HG03135 (cell line): ENCODE data around the gene NAPSA.

ENCODE experiments used
- ATAC-seq: cut with Tn5 transposase; IDR thresholded peaks from one replicate; pipeline ENCODE4 v1.9.1; 2021; ENCODE audit warnings: mild to moderate bottlenecking, moderate library complexity; ENCODE audit not compliant: unreplicated experiment

The NAPSA gene

DNA sequence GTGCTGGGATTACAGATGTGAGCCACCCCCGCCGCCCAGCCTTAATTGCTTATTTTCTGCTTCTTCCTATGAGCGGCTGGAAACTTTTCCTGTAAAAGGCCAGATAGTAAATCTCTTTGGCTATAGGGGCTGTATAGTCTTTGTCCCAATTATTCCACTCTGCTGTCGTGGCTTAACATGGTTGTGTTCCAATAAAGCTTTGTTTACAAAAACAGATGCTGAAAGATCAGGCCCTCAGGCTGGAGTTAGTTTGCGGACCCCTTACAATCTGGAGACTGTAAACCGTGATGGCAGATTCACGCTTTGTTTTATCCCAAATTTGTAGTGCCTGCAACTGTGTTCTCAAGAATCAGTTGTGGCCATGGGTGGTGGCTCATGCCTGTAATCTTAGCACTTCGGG, 47.0 kb downstream of the NAPSA start:
- ATAC-seq: no peak

- no peak for ATAC-seq
Observed at GRCh38 chr19:50317115-50317514, 48.3 kb downstream of the NAPSA start.

- ATAC-seq: no peak
Observed at GRCh38 chr19:50315773-50316448, 49.5 kb downstream of the NAPSA start.

- no peak for ATAC-seq
Observed at GRCh38 chr19:50314724-50315708, 50.4 kb downstream of the NAPSA start.

DNA sequence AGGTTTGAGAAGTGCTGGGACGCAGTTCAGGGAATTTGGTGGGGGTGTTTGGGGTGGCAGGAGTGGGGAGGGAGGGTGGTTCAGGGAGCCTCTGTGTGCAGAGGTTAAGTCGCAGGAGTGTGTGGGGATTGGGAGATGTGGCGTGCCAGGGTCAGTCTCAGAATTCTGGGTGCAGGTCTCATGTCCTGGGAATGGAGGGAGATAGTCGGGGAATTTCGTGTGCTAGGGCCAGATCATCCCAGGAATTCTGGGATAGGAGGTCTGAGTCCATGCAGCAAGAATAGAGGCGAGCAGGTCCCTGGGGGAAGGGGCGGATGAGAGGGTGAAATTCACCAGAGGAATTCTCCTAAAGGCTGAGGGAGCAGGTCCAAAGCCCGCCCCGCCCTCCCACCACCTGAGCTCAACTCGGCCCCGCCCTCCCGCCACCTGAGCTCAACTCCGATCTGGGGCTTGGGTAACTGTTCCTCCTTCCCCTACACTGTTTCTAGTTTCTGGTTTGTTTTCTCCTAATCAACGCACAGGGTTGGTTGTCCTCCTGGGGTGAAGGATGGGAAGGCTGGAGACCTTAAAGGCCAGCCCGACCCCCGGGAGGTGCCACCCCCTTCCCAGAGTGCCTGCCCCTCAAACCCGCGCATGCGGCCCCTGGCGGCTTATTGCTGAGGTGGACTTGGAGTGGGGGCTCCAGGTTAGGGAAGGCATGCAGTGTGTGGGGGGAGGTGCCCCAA, 51.5 kb downstream of the NAPSA start:
- ATAC-seq: no peak

DNA sequence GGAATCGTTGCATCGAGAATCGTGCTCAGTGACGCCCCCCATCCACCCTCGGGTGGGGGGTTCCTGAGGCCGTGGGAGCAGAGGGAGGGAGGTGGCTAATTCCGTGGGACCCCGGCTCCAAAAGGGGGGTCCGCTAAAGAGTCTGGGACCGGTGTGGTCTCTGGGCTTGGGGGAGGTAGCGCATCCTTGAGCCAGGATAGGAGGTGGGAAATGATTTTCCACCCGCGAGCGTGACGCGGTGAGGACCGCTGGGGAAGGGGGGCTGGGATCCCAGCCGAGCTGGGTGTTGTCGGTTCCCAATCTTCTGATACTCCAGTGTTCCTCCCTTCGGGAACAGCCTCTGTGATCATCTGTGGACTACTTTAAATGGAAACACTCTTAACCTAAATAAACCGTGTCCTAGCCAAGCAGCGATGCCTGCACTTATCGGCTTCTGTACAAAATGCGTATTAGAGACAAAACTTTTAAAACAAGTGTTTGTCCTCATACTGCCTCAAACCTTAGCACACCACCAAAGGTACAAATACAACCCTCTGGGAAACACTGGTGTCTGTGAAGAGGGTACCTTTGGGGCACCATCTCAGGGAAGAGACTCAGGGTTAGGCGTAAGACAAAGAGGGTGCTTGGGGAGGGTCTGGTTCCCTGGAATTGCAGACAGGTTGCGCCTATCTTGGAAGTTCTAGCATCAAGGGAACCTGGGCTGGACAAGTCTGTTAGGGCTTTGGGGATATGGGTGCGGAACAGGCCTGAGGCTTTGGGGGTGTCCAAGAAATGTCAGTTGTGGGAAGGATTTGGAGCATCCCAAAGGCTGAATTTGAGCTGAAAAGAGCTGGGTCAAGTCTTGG, 52.2 kb downstream of the NAPSA start:
- ATAC-seq: no peak

DNA sequence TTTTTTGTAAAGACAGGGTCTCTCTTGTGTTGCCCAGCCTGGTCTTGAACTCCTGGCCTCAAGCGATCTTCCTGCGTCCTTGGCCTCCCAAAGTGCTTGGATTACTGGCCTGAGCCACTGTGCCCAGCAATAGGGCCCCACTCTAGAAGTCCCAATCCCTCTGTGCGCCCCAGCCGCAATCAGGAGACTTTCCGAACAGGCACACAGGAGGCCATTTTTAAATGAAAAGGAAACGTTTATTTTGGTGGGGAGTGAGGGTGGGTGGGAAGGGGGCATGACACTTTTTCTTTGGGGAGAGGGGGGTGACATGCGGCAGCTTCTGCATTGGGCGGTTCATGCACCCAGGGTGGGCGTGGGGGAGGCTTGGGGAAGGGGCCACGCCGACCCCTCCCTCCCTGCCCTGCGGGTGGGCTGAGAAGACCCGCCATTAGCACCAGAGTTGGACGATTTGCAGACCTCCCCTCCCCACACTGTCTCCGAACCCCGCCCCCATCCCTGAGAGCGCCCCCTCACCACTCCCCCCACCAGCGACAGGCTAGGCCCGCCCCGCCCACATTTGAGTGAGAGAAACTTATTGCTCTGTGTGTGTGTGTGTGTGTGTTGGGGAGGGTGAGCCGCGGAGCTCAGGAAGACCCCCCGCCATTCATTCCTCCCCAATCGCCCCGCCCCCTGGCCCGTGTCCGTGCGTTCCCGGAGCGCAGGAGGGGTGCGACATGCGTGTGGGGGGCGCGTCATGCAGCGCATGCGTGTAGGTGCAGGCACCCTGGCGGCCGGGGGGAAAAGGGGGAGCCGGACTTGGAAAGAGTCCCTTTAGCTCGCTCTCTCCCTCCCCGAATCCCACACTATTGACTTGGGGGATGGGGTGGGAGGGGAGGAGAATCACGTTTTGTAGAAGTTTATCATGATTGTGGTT, 53.5 kb downstream of the NAPSA start:
- ATAC-seq: no peak

DNA sequence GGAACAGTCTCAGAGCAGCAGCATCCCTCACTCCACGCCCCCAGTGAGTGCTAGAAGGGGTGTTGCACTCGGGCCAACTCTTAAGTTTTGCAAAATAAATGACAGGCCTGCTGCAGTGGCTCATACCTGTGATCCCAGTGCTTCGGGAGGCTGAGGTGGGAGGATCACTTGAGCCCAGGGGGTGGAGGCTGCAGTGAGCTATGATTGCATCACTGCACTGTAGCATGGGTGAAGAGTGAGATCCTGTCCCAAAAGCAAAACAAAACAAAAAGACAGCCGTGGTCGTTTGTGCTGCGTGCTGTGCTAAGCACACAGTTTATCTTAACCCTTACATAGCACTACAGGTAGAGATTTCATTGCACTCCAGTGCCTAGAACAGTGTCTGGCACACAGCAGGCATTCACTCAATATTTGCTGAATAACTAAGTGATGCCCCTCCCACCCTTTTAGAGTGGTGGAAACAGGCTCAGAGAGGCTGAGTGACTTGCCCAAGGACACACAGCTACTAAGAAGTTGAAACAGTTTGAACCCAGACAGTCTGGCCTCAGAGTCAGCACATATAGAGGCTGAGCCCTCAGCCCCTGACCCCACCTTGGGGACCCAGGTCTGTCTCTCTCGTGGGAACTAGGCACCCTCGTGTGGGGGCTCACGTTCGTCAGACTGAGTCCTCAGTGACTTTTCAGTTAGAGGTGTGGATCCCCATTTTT, 54.5 kb downstream of the NAPSA start:
- ATAC-seq: no peak

- ATAC-seq: no peak
Observed at GRCh38 chr19:50309396-50310125, 55.9 kb downstream of the NAPSA start.

- ATAC-seq: no peak
Observed at GRCh38 chr19:50308991-50309390, 56.4 kb downstream of the NAPSA start.
